HG03095 (cell line): ENCODE measurements around the gene SLC8A1.

ENCODE experiments used
- ATAC-seq: cut with Tn5 transposase; IDR thresholded peaks from one replicate; pipeline ENCODE4 v1.9.1; 2021; ENCODE audit warnings: moderate library complexity; ENCODE audit not compliant: unreplicated experiment

The SLC8A1 gene

GRCh38 chr2:40168032-40168431 lies 283.9 kb downstream of the SLC8A1 start:
- ATAC-seq, result no peak

GRCh38 chr2:40166006-40166405 lies 285.9 kb downstream of the SLC8A1 start:
- ATAC-seq, result no peak

GRCh38 chr2:40165509-40165844 lies 286.4 kb downstream of the SLC8A1 start:
- no peak for ATAC-seq

- ATAC-seq, result no peak
Measured at GRCh38 chr2:40164736-40165508, 287.0 kb downstream of the SLC8A1 start.

- ATAC-seq, result no peak
Measured at GRCh38 chr2:40161986-40162385, 289.9 kb downstream of the SLC8A1 start.

GRCh38 chr2:40160751-40161218 lies 291.1 kb downstream of the SLC8A1 start:
- ATAC-seq, result no peak

- no peak for ATAC-seq
Measured at GRCh38 chr2:40159333-40159732, 292.6 kb downstream of the SLC8A1 start.

GRCh38 chr2:40158781-40159180 lies 293.1 kb downstream of the SLC8A1 start:
- no peak for ATAC-seq

- no peak for ATAC-seq
Measured at GRCh38 chr2:40155728-40156127, 296.2 kb downstream of the SLC8A1 start.

- ATAC-seq, result no peak
Measured at GRCh38 chr2:40150266-40150665, 301.6 kb downstream of the SLC8A1 start.

- ATAC-seq, result no peak
Measured at GRCh38 chr2:40148334-40148733, 303.6 kb downstream of the SLC8A1 start.

GRCh38 chr2:40147360-40147759 lies 304.5 kb downstream of the SLC8A1 start:
- no peak for ATAC-seq

- ATAC-seq, result no peak
Measured at GRCh38 chr2:40144022-40144421, 307.9 kb downstream of the SLC8A1 start.

- no peak for ATAC-seq
Measured at GRCh38 chr2:40138314-40138713, 313.6 kb downstream of the SLC8A1 start.

- no peak for ATAC-seq
Measured at GRCh38 chr2:40131081-40131704, 320.7 kb downstream of the SLC8A1 start.

- ATAC-seq, result no peak
Measured at GRCh38 chr2:40130251-40130994, 321.5 kb downstream of the SLC8A1 start.

- no peak for ATAC-seq
Measured at GRCh38 chr2:40129725-40130124, 322.2 kb downstream of the SLC8A1 start.

- ATAC-seq, result no peak
Measured at GRCh38 chr2:40128796-40129195, 323.1 kb downstream of the SLC8A1 start.

- ATAC-seq, result no peak
Measured at GRCh38 chr2:40127890-40128557, 323.9 kb downstream of the SLC8A1 start.

- ATAC-seq, result no peak
Measured at GRCh38 chr2:40127146-40127545, 324.7 kb downstream of the SLC8A1 start.

- no peak for ATAC-seq
Measured at GRCh38 chr2:40126006-40126405, 325.9 kb downstream of the SLC8A1 start.
